NCI-H2171 (cell line): ENCODE results near the gene SH3BP5L.
"Not testable (repeated sequence)": the region's sequence is repeated elsewhere in the genome, so short reads cannot be mapped to it uniquely, and the experiment has no call there.

ENCODE experiments used
- DNase-seq: peaks from one replicate; lab custom pipeline; 2025; lab: John Stamatoyannopoulos, UW

The SH3BP5L gene

DNA sequence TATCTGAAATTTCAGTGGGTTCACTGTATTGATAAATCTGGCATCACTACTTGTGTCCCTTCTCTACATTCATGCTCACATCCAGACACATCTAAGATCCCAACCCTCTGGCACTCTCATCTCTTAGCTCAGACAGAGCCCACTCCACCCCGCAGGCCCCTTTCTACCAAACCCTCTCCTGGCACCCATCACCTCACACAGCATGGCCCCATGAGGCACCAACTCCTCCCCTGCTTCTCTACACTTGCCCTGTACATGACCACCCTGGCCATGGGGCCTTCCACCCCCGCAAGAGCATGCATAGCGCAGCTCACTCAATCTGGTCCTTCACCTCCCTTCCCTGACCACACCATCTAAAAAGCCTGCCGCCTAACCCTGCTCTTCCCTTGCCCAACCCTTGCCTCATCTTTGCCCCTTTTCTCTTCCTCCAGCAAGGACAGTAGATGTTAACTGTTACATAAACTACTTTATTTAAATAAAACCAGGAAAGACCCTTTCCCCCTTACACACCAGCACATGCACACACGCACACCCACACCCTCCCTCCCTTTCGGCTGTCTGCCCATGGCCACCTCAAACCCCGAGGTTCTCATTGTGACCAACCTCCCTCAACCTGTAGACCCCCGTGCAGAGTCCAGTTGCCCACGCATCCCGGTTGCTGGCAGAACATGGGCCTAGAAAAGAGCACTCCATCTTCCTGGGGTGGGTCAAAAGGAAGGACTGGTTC is 15.6 kb downstream of the SH3BP5L start:
- DNase-seq = no peak

DNA sequence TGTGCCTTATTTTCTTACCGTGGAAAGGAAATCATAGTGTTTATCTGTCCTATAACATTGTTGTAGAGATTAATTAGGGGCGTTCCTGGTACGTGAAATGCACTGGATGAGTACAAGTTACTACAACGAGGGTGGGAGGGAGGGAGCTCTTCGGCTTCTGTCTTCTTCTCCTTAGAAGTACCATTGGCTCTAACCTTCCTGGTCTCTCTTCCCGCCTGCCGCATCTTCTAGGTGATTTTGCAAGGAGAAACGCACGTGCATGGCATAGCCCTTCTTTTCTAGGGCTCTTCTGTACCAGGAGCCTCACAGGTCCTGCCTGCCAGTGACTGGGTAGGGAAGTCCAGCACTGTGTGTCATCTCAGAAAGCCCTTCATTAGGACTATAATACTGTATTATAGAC is 16.8 kb downstream of the SH3BP5L start:
- DNase-seq = no peak

- DNase-seq = peak; percentile 0
Observed at GRCh38 chr1:248807067-248807737, 18.5 kb downstream of the SH3BP5L start.

- DNase-seq = no peak
Observed at GRCh38 chr1:248805876-248806275, 19.8 kb downstream of the SH3BP5L start.

- DNase-seq = no peak
Observed at GRCh38 chr1:248804771-248805681, 20.7 kb downstream of the SH3BP5L start.

- not testable (repeated sequence) for DNase-seq
Observed at GRCh38 chr1:248803501-248803900, 22.2 kb downstream of the SH3BP5L start.

DNA sequence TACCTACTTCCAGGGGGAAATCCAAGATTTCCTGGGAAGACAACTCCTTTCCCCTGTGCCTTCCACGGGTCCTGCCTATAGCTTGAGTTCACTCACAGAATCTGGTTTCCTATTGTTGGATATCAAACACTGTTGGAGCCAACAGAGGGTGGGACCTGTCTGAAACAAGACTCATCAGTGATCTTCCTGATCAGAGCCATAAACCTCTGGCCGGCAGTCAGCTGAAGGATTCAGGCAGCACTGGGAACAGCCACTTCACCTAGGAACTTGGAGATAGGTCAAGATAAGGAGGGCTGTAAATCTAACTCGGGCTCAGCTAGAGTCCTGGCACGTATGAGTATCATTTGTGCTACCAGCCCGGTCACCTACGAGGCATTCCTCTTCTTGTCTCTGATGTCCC is 23.3 kb downstream of the SH3BP5L start:
- DNase-seq = no peak

- DNase-seq = no peak
Observed at GRCh38 chr1:248800459-248800858, 25.3 kb downstream of the SH3BP5L start.

- DNase-seq = no peak
Observed at GRCh38 chr1:248798791-248799190, 26.9 kb downstream of the SH3BP5L start.

DNA sequence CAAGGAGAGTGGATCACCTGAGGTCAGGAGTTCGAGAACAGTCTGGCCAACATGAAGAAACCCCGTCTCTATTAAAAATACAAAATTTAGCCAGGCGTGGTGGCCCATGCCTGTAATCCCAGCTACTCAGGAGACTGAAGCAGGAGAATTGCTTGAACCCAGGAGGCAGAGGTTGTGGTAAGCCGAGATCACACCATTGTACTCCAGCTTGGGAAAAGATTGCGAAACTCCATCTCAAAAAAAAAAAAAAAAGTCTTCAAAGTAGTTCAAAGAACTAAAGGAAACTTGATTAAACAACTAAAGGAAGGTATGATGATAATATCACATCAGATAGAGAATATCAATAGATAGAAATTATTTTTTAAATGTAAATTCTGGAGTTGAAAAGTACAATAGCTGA is 31.1 kb downstream of the SH3BP5L start:
- DNase-seq = not testable (repeated sequence)

GRCh38 chr1:248793592-248793991 is 32.1 kb downstream of the SH3BP5L start:
- DNase-seq = no peak

DNA sequence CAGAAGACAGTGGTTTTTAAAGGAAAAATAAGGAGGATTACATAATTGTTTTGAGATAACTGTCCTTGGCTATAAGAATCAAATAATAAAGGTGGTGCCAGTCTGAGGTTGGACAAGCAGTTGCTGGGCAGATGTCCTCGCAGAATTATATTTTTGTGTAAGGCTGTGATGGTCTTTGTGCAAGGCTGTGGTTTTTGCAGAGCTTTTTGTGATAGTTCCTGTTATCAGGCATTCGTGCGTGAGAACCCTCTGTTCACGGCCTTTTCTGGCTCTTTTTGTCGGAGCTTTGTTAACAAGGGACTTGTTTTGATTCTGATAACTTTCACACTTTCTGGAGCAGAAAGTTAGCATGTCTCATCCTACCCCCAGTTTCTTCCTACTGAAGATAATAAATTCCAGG is 33.4 kb downstream of the SH3BP5L start:
- no peak for DNase-seq

DNA sequence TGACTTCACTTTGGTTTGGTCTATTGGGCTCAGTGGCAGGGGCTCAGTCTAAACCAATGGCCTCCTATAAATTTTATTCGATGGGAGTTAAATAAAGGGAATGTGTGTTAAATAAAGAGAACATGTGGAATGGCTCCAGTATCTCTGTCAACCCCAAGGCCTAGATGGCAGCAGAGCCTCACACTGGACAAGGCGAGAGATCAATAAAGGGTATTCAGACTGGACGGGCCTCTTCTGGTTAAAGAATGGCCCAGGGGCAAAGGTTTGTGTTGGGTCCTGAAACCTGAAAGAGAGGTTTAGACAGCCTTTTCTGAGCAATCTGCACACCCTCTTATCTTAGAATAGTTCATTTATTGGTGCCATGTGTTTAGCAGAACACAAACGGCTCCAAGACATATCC is 34.7 kb downstream of the SH3BP5L start:
- no peak for DNase-seq

GRCh38 chr1:248790456-248790855 is 35.3 kb downstream of the SH3BP5L start:
- DNase-seq = no peak

- DNase-seq = not testable (repeated sequence)
Observed at GRCh38 chr1:248789337-248789736, 36.4 kb downstream of the SH3BP5L start.

DNA sequence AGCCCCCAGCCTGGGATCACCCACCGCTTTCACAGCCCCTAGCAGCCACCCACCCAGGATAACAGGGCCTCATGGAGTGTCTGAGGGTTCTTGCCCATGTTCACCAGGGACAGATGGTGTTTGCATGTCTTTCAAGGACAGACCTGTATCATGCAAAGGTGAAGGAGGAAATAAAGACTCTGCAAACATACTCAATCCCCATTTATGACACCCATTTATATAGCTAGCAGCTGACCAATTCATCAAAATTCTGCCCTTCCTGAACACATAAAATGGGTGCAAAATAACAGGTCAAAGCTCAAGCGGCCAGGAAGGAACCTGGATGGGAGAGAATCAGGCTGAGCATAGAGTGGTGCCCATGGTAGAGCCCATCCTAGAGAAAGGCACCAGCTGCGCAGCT is 37.4 kb downstream of the SH3BP5L start:
- DNase-seq = no peak

DNA sequence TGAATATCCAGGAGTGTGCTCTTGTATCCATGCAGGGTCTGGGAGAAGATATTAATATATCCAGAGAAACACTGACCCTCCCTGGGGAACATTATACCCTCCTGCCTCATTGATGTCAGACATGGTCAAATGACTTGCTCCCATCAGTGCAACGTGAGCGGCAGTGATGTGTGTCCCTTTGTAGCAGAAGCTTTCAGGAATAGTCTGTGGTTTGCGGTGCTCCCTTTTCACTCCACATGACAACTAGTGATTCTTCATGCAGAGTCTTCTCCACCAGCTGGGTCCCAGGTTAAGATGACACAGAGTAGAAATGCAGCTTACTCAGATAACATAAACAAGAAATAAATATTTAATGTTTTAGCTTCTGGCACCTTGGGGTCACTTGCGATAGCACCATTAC is 38.3 kb downstream of the SH3BP5L start:
- DNase-seq = no peak

DNA sequence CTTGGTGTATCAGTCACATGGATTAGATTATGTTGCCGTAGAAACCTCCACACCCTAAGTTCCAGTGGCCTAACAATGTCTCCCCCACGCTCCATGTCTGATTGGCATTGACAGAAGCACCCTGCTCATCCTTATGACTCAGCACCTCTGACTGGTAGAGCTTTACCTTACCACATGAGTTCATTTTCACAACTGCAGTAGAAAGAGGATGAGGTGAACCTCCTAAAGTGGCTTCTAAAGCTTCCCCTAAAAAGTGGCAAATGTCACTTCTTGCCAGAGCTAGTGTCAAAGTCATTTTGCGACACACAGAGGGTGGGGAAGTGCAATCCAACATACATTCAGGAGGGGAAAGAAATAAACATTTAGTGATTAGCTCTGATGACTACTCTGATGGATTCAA is 39.6 kb downstream of the SH3BP5L start:
- no peak for DNase-seq

- no peak for DNase-seq
Observed at GRCh38 chr1:248783367-248783766, 42.3 kb downstream of the SH3BP5L start.

DNA sequence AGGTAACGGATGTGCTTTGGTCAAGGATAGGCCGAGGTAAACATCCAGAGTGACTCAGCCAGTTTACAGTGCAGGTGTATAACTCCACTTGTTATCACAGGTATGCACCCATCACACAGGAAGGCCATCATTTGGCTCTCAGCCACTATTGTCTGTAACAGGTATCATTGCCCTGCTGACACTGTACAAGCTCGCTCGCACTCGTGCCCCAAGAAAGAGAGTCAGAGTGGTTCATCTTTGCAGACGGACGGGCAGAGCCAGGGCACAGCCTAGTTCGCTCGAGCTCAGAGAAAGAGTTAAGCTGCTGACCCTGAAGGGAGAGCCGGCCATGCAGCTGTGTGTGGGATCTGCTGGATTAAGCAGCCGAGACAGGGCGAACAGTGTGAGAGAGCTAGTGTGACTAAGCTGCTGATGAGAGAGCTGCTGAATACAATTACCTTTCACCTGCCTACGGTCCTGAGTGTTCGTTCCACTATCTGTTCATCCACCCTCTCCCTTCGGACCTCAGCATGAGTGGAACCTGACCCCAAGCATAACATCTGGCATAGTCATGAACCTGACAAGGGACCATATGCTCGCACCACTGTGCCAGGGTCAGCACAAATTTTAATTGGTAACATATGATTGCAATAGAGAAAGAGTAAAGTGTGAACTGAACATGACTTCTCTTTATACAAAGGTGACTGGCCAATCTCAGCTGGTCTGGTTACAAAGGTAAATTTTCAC is 43.1 kb downstream of the SH3BP5L start:
- peak; percentile 23 for DNase-seq

DNA sequence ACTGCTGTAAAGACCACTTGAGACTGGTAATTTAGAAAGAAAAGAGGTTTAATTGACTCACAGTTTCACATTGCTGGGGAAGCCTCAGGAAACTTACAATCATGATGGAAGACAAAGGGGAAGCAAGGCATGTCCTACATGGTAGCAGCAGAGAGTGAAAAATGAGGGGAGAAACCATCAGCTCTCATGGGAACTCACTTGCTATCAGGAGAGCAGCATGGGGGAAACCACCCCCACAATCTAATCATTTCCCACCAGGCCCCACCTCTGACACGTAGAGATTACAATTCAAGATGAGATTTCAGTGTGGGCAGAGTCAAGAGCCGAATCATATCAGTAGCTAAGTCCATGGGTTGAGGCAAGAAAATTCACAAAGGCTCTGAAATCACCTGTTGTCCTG is 46.4 kb downstream of the SH3BP5L start:
- no peak for DNase-seq

- DNase-seq = no peak
Observed at GRCh38 chr1:248778906-248779305, 46.8 kb downstream of the SH3BP5L start.
